Activated CD8-positive, alpha-beta T cell treated with anti-CD3 and anti-CD28 coated beads, Interleukin-2, amount 10 ng/mL, durations not matched to agents 7 days and 5 days (primary cell): Measurements from ENCODE around the gene URI1. TPM values are rescaled to one million over a fixed set of nuclear protein-coding genes. Genes with fewer than 3 reads are reported as not detected.

ENCODE experiments used
- ATAC-seq: fragments of 150-1000 bp; cut with Tn5 transposase; one replicate; pipeline ENCODE4 v1.10.0; 2021; ENCODE audit warnings: moderate library complexity
- CTCF ChIA-PET: fragments of 350-600 bp; sonication (Branson Sonifier 250); formaldehyde crosslinking; loops from one replicate; lab custom pipeline; 2021; ENCODE audit warnings: antibody characterized with exemption; lab: Charles Lee
- POLR2A ChIA-PET: fragments of 350-600 bp; sonication (Branson Sonifier 250); formaldehyde crosslinking; loops from one replicate; lab custom pipeline; 2021; ENCODE audit warnings: antibody characterized with exemption; lab: Charles Lee
- DNase-seq: peaks from one replicate; pipeline ENCODE4 v3.0.0-alpha.2; 2020
- H3K27ac Mint-ChIP-seq: one replicate; pipeline ENCODE4 v1.8.0; 2021; ENCODE audit warnings: mild to moderate bottlenecking, mixed read lengths
- H3K27me3 Mint-ChIP-seq: one replicate; pipeline ENCODE4 v1.8.0; 2021; ENCODE audit warnings: low read depth, mixed read lengths
- H3K36me3 Mint-ChIP-seq: one replicate; pipeline ENCODE4 v1.8.0; 2021; ENCODE audit warnings: low read depth, mixed read lengths
- H3K4me1 Mint-ChIP-seq: one replicate; pipeline ENCODE4 v1.8.0; 2021; ENCODE audit warnings: low read depth, mixed read lengths
- H3K4me3 Mint-ChIP-seq: one replicate; pipeline ENCODE4 v1.8.0; 2021; ENCODE audit warnings: mild to moderate bottlenecking, mixed read lengths
- H3K9me3 Mint-ChIP-seq: one replicate; pipeline ENCODE4 v1.8.0; 2022; ENCODE audit warnings: mixed read lengths; ENCODE audit not compliant: insufficient read depth
- total RNA-seq, 2 experiments: library from RNA; stranded (reverse); gene quantifications; one replicate each; pipeline ENCODE4 v1.2.3, GENCODE V29; 2021

URI1 gene
- total RNA-seq, 2 experiments from 2014 or later, result 48.1 to 54.3 TPM

DNA sequence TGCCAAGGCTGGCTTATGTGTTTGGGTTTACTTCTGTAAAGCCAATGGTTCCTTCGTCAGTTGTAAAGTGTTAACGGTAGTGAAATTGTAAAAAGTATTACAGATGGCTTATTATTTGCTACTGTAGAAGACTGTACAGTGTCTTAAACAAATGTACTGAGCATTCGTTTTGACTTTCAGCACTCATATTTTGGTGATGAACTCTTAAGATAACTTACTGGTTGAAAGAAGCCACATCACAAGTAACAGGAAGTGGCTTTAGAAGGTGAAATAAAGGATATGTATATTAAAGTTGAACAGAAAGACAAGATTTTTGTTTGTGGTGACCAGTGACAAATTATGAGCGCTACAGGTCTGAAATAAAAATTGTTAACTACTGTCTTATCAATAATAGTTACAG is 64.2 kb downstream of the URI1 start:
- ChIA-PET CTCF (no interaction called here), POLR2A (no interaction called here)
- ATAC-seq, result peak; percentile 92
- Mint-ChIP-seq H3K4me1 (peaks cover 41% of the 10 kb centered on the region), H3K36me3 (peaks cover 55% of the 10 kb centered on the region), H3K9me3 (peaks cover 3% of the 10 kb centered on the region), H3K27ac (peak overlapping the region; percentile 77), H3K4me3 (peak overlapping the region; percentile 63), H3K27me3 (no peaks in the 10 kb centered on the region)
- no peak for DNase-seq

DNA sequence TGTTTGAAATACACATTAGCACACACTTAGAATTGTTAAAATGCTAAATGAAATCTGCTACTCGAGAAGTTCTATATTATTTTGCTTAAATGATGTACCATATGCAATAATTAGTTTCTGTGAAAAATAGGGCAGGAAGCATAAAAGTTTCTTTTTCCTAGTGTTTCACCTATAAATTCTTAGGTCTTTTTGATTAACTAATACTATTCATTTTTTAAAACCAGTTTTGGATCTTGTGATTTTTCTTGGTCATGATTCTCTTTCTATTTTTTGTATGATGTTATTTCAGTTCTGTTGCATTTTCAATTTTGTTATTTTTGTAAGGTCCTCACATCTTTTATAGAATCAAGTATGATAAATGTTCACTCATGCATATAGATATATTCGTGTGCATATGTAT is 66.1 kb downstream of the URI1 start:
- Mint-ChIP-seq H3K9me3 (no peaks in the 10 kb centered on the region), H3K36me3 (peaks cover 52% of the 10 kb centered on the region), H3K27me3 (no peaks in the 10 kb centered on the region), H3K4me3 (no peak overlapping the region), H3K27ac (no peak overlapping the region), H3K4me1 (peaks cover 34% of the 10 kb centered on the region)
- DNase-seq, result no peak
- ATAC-seq, result no peak
- CTCF ChIA-PET, result no interaction called here
- POLR2A ChIA-PET, result no interaction called here

DNA sequence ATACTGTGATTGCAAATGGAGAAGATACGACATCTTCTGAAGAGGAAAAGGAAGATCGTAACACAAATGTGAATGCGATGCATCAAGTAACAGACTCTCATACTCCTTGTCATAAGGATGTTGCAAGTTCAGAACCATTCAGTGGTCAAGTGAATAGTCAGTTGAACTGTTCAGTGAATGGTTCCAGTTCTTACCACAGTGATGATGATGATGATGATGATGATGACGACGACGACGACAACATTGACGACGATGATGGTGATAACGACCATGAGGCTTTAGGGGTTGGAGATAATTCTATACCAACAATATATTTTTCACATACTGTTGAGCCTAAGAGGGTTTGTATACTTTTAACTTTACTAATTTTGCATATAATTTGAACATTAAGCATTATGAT is 67.0 kb downstream of the URI1 start:
- no peak for ATAC-seq
- POLR2A ChIA-PET, result no interaction called here
- peaks cover 31% of the 10 kb centered on the region for H3K4me1 Mint-ChIP-seq
- H3K36me3 Mint-ChIP-seq, result peaks cover 55% of the 10 kb centered on the region
- H3K4me3 Mint-ChIP-seq, result no peak overlapping the region
- no peak for DNase-seq
- H3K9me3 Mint-ChIP-seq, result no peaks in the 10 kb centered on the region
- CTCF ChIA-PET, result no interaction called here
- no peak overlapping the region for H3K27ac Mint-ChIP-seq
- H3K27me3 Mint-ChIP-seq, result no peaks in the 10 kb centered on the region

DNA sequence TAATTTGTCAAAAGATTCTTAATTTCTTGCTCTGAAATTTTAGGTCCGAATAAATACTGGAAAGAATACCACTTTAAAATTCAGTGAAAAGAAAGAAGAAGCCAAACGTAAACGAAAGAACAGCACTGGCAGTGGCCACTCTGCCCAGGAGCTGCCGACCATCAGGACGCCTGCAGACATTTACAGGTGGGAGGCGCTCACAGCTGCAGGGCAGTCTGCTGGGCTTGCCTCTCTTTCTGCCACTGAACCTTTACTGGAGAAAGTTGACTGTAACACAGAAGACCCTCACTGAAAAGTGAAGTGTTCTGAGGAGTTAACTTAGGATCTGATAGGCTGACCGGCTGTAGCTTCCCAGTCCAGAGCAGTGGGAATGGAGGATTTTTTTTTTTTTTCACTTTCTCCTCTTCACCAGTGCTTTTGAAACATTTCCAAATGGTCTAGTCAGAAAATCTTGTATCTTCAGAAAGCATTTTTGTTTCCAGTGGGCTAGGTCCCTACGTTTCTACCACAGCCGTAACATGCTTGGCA is 69.1 kb downstream of the URI1 start:
- no peaks in the 10 kb centered on the region for H3K27me3 Mint-ChIP-seq
- no peak overlapping the region for H3K27ac Mint-ChIP-seq
- POLR2A ChIA-PET, result no interaction called here
- DNase-seq, result no peak
- H3K36me3 Mint-ChIP-seq, result peaks cover 51% of the 10 kb centered on the region
- no peak for ATAC-seq
- peaks cover 12% of the 10 kb centered on the region for H3K4me1 Mint-ChIP-seq
- no peaks in the 10 kb centered on the region for H3K9me3 Mint-ChIP-seq
- H3K4me3 Mint-ChIP-seq, result no peak overlapping the region
- CTCF ChIA-PET, result interaction anchor here (1.7 kb wide), 1 partner anchor 24 kb away, joined by 3 read pairs; no protein-coding TSS in a partner anchor

GRCh38 chr19:30014770-30015169 is 72.7 kb downstream of the URI1 start:
- DNase-seq (no peak), ATAC-seq (no peak)
- CTCF ChIA-PET, result interaction anchor here (1.2 kb wide), 1 partner anchor 11 kb away, joined by 3 read pairs; no protein-coding TSS in a partner anchor
- H3K27me3 Mint-ChIP-seq, result no peaks in the 10 kb centered on the region
- H3K4me1 Mint-ChIP-seq, result no peaks in the 10 kb centered on the region
- POLR2A ChIA-PET, result no interaction called here
- no peak overlapping the region for H3K27ac Mint-ChIP-seq
- no peaks in the 10 kb centered on the region for H3K9me3 Mint-ChIP-seq
- no peak overlapping the region for H3K4me3 Mint-ChIP-seq
- H3K36me3 Mint-ChIP-seq, result peaks cover 38% of the 10 kb centered on the region

DNA sequence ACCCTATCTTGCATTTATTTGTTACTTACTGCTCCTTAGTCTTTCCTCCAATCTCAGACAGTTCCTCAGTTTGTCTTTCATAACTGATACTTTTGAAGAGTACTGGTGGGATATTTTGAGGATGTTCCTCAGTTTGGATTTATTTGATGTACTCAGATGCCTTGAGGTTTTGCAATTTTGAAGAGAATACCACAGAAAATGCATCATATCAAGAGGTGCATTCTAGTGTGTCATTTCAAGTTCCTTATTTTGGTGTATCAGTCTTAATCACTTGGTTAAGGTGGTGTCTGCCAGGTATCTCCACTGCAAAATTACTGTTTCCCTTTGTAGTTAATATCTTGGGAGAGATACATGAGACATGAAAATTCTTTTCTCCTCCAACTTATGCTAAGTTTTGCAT is 75.1 kb downstream of the URI1 start:
- no peak for DNase-seq
- H3K27ac Mint-ChIP-seq, result no peak overlapping the region
- peaks cover 35% of the 10 kb centered on the region for H3K36me3 Mint-ChIP-seq
- H3K27me3 Mint-ChIP-seq, result no peaks in the 10 kb centered on the region
- POLR2A ChIA-PET, result no interaction called here
- H3K4me1 Mint-ChIP-seq, result no peaks in the 10 kb centered on the region
- CTCF ChIA-PET, result no interaction called here
- H3K9me3 Mint-ChIP-seq, result no peaks in the 10 kb centered on the region
- H3K4me3 Mint-ChIP-seq, result no peak overlapping the region
- ATAC-seq, result no peak

- no peak for ATAC-seq
- Mint-ChIP-seq H3K27me3 (no peaks in the 10 kb centered on the region), H3K9me3 (no peaks in the 10 kb centered on the region), H3K27ac (no peak overlapping the region), H3K36me3 (peaks cover 26% of the 10 kb centered on the region), H3K4me3 (no peak overlapping the region), H3K4me1 (no peaks in the 10 kb centered on the region)
- ChIA-PET POLR2A (no interaction called here), CTCF (no interaction called here)
- no peak for DNase-seq
Observed at GRCh38 chr19:30020189-30020588, 78.2 kb downstream of the URI1 start.

GRCh38 chr19:30022659-30023058 is 80.6 kb downstream of the URI1 start:
- ATAC-seq (no peak), DNase-seq (no peak)
- H3K27ac Mint-ChIP-seq, result no peak overlapping the region
- peaks cover 2% of the 10 kb centered on the region for H3K4me1 Mint-ChIP-seq
- H3K36me3 Mint-ChIP-seq, result peaks cover 26% of the 10 kb centered on the region
- no peak overlapping the region for H3K4me3 Mint-ChIP-seq
- H3K9me3 Mint-ChIP-seq, result no peaks in the 10 kb centered on the region
- H3K27me3 Mint-ChIP-seq, result no peaks in the 10 kb centered on the region
- ChIA-PET CTCF (no interaction called here), POLR2A (no interaction called here)

GRCh38 chr19:30023330-30023729 is 81.3 kb downstream of the URI1 start:
- CTCF ChIA-PET, result no interaction called here

DNA sequence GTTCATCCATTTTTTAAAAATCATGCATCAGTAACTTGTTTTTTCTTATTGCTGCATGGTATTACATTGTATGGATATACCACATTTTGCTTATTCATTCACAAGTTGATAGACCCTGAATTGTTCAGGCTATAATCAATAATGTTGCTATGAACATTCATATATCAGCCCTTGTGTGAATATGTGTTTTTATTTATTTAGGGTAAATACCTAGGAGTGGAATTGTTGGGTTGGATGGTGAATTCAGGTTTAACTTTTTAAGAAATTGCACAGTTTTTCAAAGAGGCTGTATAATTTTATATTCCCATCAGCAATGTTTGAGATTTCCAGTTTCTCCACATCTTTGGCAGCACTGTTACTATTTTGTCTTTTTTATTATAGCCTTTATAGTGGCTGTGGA is 82.1 kb downstream of the URI1 start:
- DNase-seq (no peak), ATAC-seq (no peak)
- ChIA-PET POLR2A (no interaction called here), CTCF (no interaction called here)
- Mint-ChIP-seq H3K9me3 (no peaks in the 10 kb centered on the region), H3K27me3 (no peaks in the 10 kb centered on the region), H3K36me3 (peaks cover 28% of the 10 kb centered on the region), H3K27ac (no peak overlapping the region), H3K4me3 (no peak overlapping the region), H3K4me1 (peaks cover 12% of the 10 kb centered on the region)

More at GRCh38 chr19:30023330-30023729, 81.3 kb downstream of the URI1 start:
- Mint-ChIP-seq H3K4me3 (no peak overlapping the region), H3K27me3 (no peaks in the 10 kb centered on the region), H3K27ac (no peak overlapping the region), H3K36me3 (peaks cover 28% of the 10 kb centered on the region), H3K4me1 (peaks cover 8% of the 10 kb centered on the region), H3K9me3 (no peaks in the 10 kb centered on the region)
- DNase-seq (no peak), ATAC-seq (no peak)
- POLR2A ChIA-PET, result no interaction called here

GRCh38 chr19:30026933-30027332 is 84.9 kb downstream of the URI1 start:
- ATAC-seq, result no peak
- no peaks in the 10 kb centered on the region for H3K27me3 Mint-ChIP-seq
- ChIA-PET POLR2A (no interaction called here), CTCF (no interaction called here)
- no peak for DNase-seq
- peaks cover 3% of the 10 kb centered on the region for H3K9me3 Mint-ChIP-seq
- H3K4me3 Mint-ChIP-seq, result no peak overlapping the region
- no peak overlapping the region for H3K27ac Mint-ChIP-seq
- H3K4me1 Mint-ChIP-seq, result peaks cover 30% of the 10 kb centered on the region
- H3K36me3 Mint-ChIP-seq, result peaks cover 46% of the 10 kb centered on the region

GRCh38 chr19:30028118-30028991 is 86.3 kb downstream of the URI1 start:
- no peak for ATAC-seq
- no peak for DNase-seq
- Mint-ChIP-seq H3K36me3 (peaks cover 53% of the 10 kb centered on the region), H3K4me3 (no peak overlapping the region), H3K9me3 (peaks cover 7% of the 10 kb centered on the region), H3K27me3 (no peaks in the 10 kb centered on the region), H3K4me1 (peaks cover 30% of the 10 kb centered on the region), H3K27ac (no peak overlapping the region)
- POLR2A ChIA-PET, result no interaction called here
- CTCF ChIA-PET, result no interaction called here
